ENCODE measurements around the gene CTNNA2.

CTNNA2 gene

DNA sequence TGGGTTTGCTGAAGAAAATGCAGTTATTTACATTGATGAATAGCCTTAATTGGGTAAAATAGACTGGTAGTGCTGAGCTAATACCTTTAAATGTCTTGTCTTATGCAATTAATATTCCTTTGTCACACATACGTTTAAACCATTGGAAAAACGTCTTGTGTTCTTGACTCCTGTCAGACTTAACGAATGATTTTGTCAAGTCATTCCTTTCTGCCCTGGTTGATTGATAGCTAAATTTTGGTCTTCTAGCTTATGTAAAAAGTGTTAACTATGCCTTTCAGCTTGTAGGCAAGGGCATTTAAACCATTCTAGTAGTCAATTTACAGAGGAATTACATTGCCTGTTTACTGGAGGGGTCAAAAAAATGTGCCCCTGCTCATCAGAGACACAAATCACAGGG lies 897.5 kb downstream of the CTNNA2 start:
- TF ChIP-seq, protein P1, sequence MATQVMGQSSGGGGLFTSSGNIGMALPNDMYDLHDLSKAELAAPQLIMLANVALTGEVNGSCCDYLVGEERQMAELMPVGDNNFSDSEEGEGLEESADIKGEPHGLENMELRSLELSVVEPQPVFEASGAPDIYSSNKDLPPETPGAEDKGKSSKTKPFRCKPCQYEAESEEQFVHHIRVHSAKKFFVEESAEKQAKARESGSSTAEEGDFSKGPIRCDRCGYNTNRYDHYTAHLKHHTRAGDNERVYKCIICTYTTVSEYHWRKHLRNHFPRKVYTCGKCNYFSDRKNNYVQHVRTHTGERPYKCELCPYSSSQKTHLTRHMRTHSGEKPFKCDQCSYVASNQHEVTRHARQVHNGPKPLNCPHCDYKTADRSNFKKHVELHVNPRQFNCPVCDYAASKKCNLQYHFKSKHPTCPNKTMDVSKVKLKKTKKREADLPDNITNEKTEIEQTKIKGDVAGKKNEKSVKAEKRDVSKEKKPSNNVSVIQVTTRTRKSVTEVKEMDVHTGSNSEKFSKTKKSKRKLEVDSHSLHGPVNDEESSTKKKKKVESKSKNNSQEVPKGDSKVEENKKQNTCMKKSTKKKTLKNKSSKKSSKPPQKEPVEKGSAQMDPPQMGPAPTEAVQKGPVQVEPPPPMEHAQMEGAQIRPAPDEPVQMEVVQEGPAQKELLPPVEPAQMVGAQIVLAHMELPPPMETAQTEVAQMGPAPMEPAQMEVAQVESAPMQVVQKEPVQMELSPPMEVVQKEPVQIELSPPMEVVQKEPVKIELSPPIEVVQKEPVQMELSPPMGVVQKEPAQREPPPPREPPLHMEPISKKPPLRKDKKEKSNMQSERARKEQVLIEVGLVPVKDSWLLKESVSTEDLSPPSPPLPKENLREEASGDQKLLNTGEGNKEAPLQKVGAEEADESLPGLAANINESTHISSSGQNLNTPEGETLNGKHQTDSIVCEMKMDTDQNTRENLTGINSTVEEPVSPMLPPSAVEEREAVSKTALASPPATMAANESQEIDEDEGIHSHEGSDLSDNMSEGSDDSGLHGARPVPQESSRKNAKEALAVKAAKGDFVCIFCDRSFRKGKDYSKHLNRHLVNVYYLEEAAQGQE (IDR thresholded peaks at IDR 0.05; ENCODE audit: low read depth) = no peak
- TF ChIP-seq FOXM1 (IDR thresholded peaks at IDR 0.05; ENCODE audit: borderline replicate concordance, low read depth) = no peak
- TF ChIP-seq ZBTB7A (IDR thresholded peaks at IDR 0.05; ENCODE audit: low read depth) = no peak
- no peak for TF ChIP-seq EGR1 (IDR thresholded peaks at IDR 0.05)
- no peak for TF ChIP-seq TEAD4 (IDR thresholded peaks at IDR 0.05)
- TF ChIP-seq CEBPB (IDR thresholded peaks at IDR 0.05) = no peak
- no peak for TF ChIP-seq TCF12 (IDR thresholded peaks at IDR 0.05; ENCODE audit: low read depth)
- TF ChIP-seq TAF1 (IDR thresholded peaks at IDR 0.05; ENCODE audit: low read depth) = no peak
- TF ChIP-seq EP300 (IDR thresholded peaks at IDR 0.05; ENCODE audit: borderline replicate concordance) = no peak
- TF ChIP-seq, protein P2, sequence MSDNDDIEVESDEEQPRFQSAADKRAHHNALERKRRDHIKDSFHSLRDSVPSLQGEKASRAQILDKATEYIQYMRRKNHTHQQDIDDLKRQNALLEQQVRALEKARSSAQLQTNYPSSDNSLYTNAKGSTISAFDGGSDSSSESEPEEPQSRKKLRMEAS (IDR thresholded peaks at IDR 0.05) = no peak
- TF ChIP-seq, protein P3, sequence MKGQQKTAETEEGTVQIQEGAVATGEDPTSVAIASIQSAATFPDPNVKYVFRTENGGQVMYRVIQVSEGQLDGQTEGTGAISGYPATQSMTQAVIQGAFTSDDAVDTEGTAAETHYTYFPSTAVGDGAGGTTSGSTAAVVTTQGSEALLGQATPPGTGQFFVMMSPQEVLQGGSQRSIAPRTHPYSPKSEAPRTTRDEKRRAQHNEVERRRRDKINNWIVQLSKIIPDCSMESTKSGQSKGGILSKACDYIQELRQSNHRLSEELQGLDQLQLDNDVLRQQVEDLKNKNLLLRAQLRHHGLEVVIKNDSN (IDR thresholded peaks at IDR 0.05) = no peak

DNA sequence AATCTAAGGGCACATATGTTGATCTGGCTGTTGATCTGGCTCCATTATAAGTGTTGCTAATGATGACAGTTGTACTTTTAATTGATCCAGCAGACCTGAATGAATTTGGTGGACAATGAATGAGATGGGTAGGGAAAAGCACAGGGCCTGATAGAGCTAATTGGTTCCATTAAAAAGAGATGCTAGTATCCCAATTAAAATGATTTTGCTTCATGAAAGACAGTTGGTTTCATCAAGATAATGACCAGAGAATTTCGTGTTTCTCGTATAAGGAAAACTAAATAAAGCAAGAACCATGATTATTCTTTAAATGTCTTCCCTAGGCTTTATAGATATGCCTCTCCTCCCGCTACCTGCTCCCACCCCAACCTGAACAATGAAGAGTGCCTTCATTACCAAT lies 900.3 kb downstream of the CTNNA2 start:
- no peak for TF ChIP-seq ZBTB7A (IDR thresholded peaks at IDR 0.05; ENCODE audit: low read depth)
- TF ChIP-seq CEBPB (IDR thresholded peaks at IDR 0.05) = no peak
- no peak for TF ChIP-seq TAF1 (IDR thresholded peaks at IDR 0.05; ENCODE audit: low read depth)
- no peak for TF ChIP-seq CREB1 (IDR thresholded peaks at IDR 0.05; ENCODE audit: low read depth)
- TF ChIP-seq FOXM1 (IDR thresholded peaks at IDR 0.05; ENCODE audit: borderline replicate concordance, low read depth) = no peak
- no peak for TF ChIP-seq TEAD4 (IDR thresholded peaks at IDR 0.05)
- TF ChIP-seq, protein P1 (IDR thresholded peaks at IDR 0.05; ENCODE audit: low read depth) = no peak
- TF ChIP-seq, protein P2 (IDR thresholded peaks at IDR 0.05) = no peak
- TF ChIP-seq YY1 (IDR thresholded peaks at IDR 0.05; ENCODE audit: low read depth) = no peak

DNA sequence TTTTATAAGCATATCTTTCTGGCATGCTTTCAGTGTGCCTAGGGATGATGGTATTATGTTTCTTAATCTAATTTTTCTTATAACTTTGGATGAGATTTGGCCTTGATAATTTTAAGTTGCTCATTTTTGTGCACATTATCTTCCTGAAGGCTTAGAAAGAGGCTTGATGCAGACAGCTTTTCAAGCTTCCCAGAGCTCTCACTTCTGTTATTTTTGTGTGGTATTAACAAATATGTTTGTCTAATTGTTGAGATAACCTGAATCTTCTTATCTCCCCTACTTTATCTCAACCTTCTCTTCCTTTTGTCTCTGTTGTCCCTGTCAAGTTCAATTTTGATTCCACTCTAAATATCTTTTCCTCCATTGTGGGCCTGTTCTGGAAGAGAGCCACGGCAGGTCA lies 904.9 kb downstream of the CTNNA2 start:
- TF ChIP-seq CEBPB (IDR thresholded peaks at IDR 0.05) (no peak), TEAD4 (IDR thresholded peaks at IDR 0.05) (no peak)

DNA sequence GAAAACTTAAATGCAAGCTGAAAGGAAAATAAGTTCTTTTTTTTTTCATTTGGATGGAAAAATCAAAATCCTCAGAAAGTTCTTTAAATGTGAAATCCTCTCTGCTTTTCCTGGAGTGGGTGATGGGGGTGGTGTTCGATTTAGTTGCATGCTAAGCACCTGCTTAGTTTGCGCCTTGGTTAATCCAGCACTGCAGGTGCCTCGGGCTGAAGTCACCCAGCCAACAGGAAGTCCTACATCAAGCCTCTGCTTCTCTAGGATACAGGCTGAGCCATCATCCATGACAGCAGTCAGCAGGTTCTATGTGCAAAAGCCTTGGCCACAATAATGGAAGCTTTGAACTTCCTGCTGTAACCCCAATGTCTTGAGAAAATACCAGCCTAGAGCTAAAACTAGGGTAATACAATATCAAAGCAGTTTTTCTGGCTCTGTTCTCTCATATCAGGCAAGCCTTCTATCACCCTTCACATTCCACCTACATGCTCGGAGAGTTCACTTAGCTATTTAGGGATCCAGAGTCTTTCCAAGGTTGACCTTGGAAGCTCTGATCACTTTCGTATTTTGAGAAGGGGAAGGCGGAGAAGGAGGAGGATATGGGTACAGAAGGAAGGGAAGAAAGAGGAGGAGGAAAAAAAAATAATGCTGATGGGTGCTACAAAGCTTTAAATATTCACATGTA lies 907.8 kb downstream of the CTNNA2 start:
- no peak for TF ChIP-seq EGR1 (IDR thresholded peaks at IDR 0.05)
- TF ChIP-seq YY1 (IDR thresholded peaks at IDR 0.05; ENCODE audit: low read depth) = no peak
- no peak for TF ChIP-seq NFIC (IDR thresholded peaks at IDR 0.05)
- TF ChIP-seq TEAD4 (IDR thresholded peaks at IDR 0.05) = no peak
- TF ChIP-seq FOXM1 (IDR thresholded peaks at IDR 0.05; ENCODE audit: borderline replicate concordance, low read depth) = no peak
- no peak for TF ChIP-seq RAD21 (IDR thresholded peaks at IDR 0.05; ENCODE audit: low read depth)
- TF ChIP-seq CEBPB (IDR thresholded peaks at IDR 0.05) = no peak
- no peak for TF ChIP-seq EP300 (IDR thresholded peaks at IDR 0.05; ENCODE audit: borderline replicate concordance)
- no peak for TF ChIP-seq TCF12 (IDR thresholded peaks at IDR 0.05; ENCODE audit: low read depth)
- TF ChIP-seq, protein P1 (IDR thresholded peaks at IDR 0.05; ENCODE audit: low read depth) = no peak
- TF ChIP-seq, protein P2 (IDR thresholded peaks at IDR 0.05) = no peak
- TF ChIP-seq CREB1 (IDR thresholded peaks at IDR 0.05; ENCODE audit: low read depth) = no peak
- TF ChIP-seq ZBTB7A (IDR thresholded peaks at IDR 0.05; ENCODE audit: low read depth) = no peak
- TF ChIP-seq TAF1 (IDR thresholded peaks at IDR 0.05; ENCODE audit: low read depth) = no peak
- TF ChIP-seq, protein P3 (IDR thresholded peaks at IDR 0.05) = no peak
